GM23248 (cell line): ENCODE data around the gene CFDP1.

Experiments used
- EZH2 ChIP-seq: fragments of 200-600 bp; sonication (generic); IDR thresholded peaks from 2 replicates; pipeline ENCODE4 v1.6.1; 2018; ENCODE audit warnings: antibody characterized with exemption, mild to moderate bottlenecking; ENCODE audit not compliant: insufficient read depth, poor library complexity, severe bottlenecking
- EZH2phosphoT487 ChIP-seq: fragments of 200-600 bp; sonication (generic); IDR thresholded peaks from 2 replicates; pipeline ENCODE4 v1.6.1; 2018; ENCODE audit warnings: antibody characterized with exemption, moderate library complexity, mild to moderate bottlenecking, low read depth; ENCODE audit not compliant: insufficient read depth

- TF ChIP-seq EZH2phosphoT487 = no peak
- TF ChIP-seq EZH2 = no peak
Observed at GRCh38 chr16:75252049-75252864, 181.0 kb downstream of the CFDP1 start.
